Karpas-422 (cell line): ENCODE measurements around the gene PTPRC. TPM values are rescaled to one million over a fixed set of nuclear protein-coding genes. Genes with fewer than 3 reads are reported as not detected.

Experiments used
- DNase-seq: peaks from one replicate; pipeline ENCODE4 v3.0.0-alpha.2; 2015
- H2AFZ ChIP-seq: fragments of 200-600 bp; sonication (generic); 2 replicates; pipeline ENCODE4 v1.6.1; 2014; ENCODE audit warnings: antibody characterized with exemption, low read length, mixed read lengths
- H3K27ac ChIP-seq: fragments of 200-600 bp; sonication (generic); 2 replicates; pipeline ENCODE4 v1.5.1; 2014; ENCODE audit warnings: mild to moderate bottlenecking, low read length, moderate library complexity
- H3K27me3 ChIP-seq: fragments of 200-600 bp; sonication (generic); 2 replicates; pipeline ENCODE4 v1.6.1; 2014; ENCODE audit warnings: low read length, mixed read lengths
- H3K36me3 ChIP-seq: fragments of 200-600 bp; sonication (generic); 2 replicates; pipeline ENCODE4 v1.6.1; 2014; ENCODE audit warnings: low read length, mixed read lengths; ENCODE audit not compliant: insufficient read depth
- H3K4me1 ChIP-seq: fragments of 200-600 bp; sonication (generic); 2 replicates; pipeline ENCODE4 v1.6.1; 2014; ENCODE audit warnings: mild to moderate bottlenecking, low read length, mixed read lengths
- H3K4me2 ChIP-seq: fragments of 200-600 bp; sonication (generic); 2 replicates; pipeline ENCODE4 v1.6.1; 2014; ENCODE audit warnings: low read length, low read depth, mild to moderate bottlenecking; ENCODE audit not compliant: poor library complexity, severe bottlenecking
- H3K4me3 ChIP-seq: fragments of 200-600 bp; sonication (generic); 2 replicates; pipeline ENCODE4 v1.5.1; 2014; ENCODE audit warnings: mild to moderate bottlenecking, antibody characterized with exemption, low read length, mixed read lengths
- H3K79me2 ChIP-seq: fragments of 200-600 bp; sonication (generic); 2 replicates; pipeline ENCODE4 v1.6.1; 2014; ENCODE audit warnings: mild to moderate bottlenecking, low read length, mixed read lengths
- H3K9ac ChIP-seq: fragments of 200-600 bp; sonication (generic); 2 replicates; pipeline ENCODE4 v1.6.0; 2014; ENCODE audit warnings: low read length
- H3K9me2 ChIP-seq: fragments of 200-600 bp; sonication (generic), shearing (Covaris generic); replicated peaks from 2 replicates; pipeline ENCODE4 v1.6.0; 2014; ENCODE audit warnings: mild to moderate bottlenecking, low read length, moderate library complexity; ENCODE audit not compliant: insufficient read depth
- H3K9me3 ChIP-seq: fragments of 300-700, 200-600 bp; sonication (generic); 2 replicates; pipeline ENCODE4 v1.6.1; 2014; ENCODE audit warnings: low read length, mixed read lengths
- H4K20me1 ChIP-seq: fragments of 200-600 bp; sonication (generic); 2 replicates; pipeline ENCODE4 v1.6.1; 2014; ENCODE audit warnings: mild to moderate bottlenecking, antibody characterized with exemption, low read length, low read depth; ENCODE audit not compliant: insufficient read depth
- total RNA-seq: library from RNA; depleted of rRNA; stranded (reverse); fragments of >200 nt; shearing (Covaris generic); gene quantifications from 2 replicates; pipeline ENCODE4 v1.2.3, GENCODE V29; 2014; ENCODE audit warnings: low replicate concordance

The PTPRC gene
- total RNA-seq, 1 experiment from 2014 or later = 812 TPM

DNA sequence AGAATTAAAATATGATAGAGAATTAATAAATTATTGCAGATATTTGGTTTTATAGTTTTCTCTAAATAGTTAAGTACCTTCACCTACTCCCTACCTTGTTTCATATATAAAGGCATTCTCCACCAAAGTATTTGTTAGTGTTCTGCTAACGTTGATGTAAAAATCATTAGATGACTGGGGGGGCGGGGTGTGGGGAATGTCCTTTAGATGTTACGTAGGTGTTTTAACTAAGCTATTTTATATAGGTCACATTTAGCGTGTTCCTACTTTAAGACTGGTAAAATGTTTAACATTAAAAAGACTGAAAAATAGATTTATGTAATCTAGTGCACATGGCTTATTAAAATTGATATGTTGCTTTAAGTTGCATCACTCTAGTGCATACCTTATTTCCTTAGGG lies 48.6 kb downstream of the PTPRC start:
- no peak overlapping the region for H2AFZ ChIP-seq
- no peaks in the 10 kb centered on the region for H4K20me1 ChIP-seq
- peaks cover 67% of the 10 kb centered on the region for H3K79me2 ChIP-seq
- H3K27ac ChIP-seq = peak overlapping the region; percentile 99
- no peak overlapping the region for H3K4me3 ChIP-seq
- no peak overlapping the region for H3K9ac ChIP-seq
- no peaks in the 10 kb centered on the region for H3K9me2 ChIP-seq
- H3K27me3 ChIP-seq = no peaks in the 10 kb centered on the region
- no peak overlapping the region for H3K4me2 ChIP-seq
- H3K9me3 ChIP-seq = no peaks in the 10 kb centered on the region
- DNase-seq = no peak
- H3K4me1 ChIP-seq = peaks cover 94% of the 10 kb centered on the region
- H3K36me3 ChIP-seq = peaks cover 17% of the 10 kb centered on the region; the same call in 1 of the 2 replicates

DNA sequence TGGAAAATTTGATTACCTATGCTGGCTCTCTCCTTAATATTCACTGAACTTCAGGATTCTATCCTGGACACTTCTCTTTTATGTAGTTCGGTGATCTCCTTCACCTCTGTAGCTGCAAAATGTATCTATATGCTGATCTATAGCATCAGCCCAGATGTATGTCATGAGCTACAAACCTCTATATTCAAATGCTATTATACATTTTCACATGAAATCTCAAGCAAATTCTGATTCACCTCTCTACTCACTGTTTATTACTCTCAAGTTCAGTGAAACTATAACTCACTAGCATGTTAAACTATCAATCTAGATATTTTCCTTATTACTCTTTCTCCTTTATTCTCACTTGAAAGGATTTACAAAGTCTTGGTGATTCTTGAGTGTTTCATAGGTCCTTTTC lies 52.2 kb downstream of the PTPRC start:
- H3K9me3 ChIP-seq = no peaks in the 10 kb centered on the region
- no peaks in the 10 kb centered on the region for H3K27me3 ChIP-seq
- H3K9me2 ChIP-seq = no peaks in the 10 kb centered on the region
- H3K4me2 ChIP-seq = no peak overlapping the region
- peaks cover 91% of the 10 kb centered on the region for H3K4me1 ChIP-seq
- peaks cover 38% of the 10 kb centered on the region for H3K36me3 ChIP-seq
- no peak for DNase-seq
- peak overlapping the region; percentile 99 for H3K27ac ChIP-seq
- H3K4me3 ChIP-seq = no peak overlapping the region
- H2AFZ ChIP-seq = no peak overlapping the region
- peaks cover 74% of the 10 kb centered on the region for H3K79me2 ChIP-seq
- no peaks in the 10 kb centered on the region for H4K20me1 ChIP-seq
- no peak overlapping the region for H3K9ac ChIP-seq

DNA sequence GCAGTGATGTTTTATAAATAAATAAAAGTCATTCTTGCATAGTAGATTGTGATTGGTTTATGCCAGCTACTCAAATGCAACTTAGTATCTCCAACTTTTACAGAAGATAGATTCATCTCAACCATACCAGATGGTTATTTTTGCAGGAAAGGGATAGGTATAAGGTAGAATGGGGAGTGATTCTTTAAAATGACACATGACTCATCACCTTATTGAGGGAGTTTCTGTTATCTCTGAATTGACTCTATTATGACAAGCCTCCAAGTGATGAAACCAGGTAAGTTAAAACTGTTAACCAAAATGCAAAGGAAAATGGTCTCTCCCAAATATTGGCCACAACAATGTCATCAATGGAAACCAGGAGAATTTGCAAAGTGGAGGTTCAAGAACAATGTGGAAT lies 54.5 kb downstream of the PTPRC start:
- Histone ChIP-seq H3K4me3 (no peak overlapping the region), H2AFZ (no peak overlapping the region), H3K27ac (peak overlapping the region; percentile 99), H3K4me1 (peaks cover 91% of the 10 kb centered on the region), H3K9me3 (no peaks in the 10 kb centered on the region), H3K9ac (no peak overlapping the region), H3K9me2 (no peaks in the 10 kb centered on the region), H3K36me3 (peaks cover 56% of the 10 kb centered on the region), H3K4me2 (no peak overlapping the region), H4K20me1 (no peaks in the 10 kb centered on the region), H3K79me2 (peaks cover 71% of the 10 kb centered on the region), H3K27me3 (no peaks in the 10 kb centered on the region)
- DNase-seq = no peak

DNA sequence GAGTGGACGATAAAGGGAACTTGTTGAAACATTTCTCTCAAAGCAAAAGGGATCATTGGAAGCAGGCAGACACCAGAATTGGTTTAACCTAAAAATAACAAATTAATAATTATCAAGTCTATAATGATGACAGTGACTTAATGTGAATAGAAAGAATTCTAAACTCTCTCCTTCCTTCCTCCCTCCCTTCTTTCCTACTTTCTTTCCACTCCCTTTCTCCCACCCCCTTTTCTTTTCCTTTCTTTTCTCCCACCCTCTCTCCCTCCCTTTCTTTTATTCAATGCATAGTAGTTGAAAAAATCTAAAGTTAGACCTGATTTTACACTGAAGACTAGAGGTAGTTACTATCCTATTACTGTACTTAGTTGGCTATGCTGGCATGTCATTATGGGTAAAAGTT lies 55.7 kb downstream of the PTPRC start:
- no peak for DNase-seq
- Histone ChIP-seq H3K27me3 (no peaks in the 10 kb centered on the region), H3K9me2 (no peaks in the 10 kb centered on the region), H2AFZ (no peak overlapping the region), H4K20me1 (no peaks in the 10 kb centered on the region), H3K9ac (no peak overlapping the region), H3K4me3 (no peak overlapping the region), H3K4me1 (peaks cover 90% of the 10 kb centered on the region), H3K36me3 (peaks cover 64% of the 10 kb centered on the region), H3K9me3 (no peaks in the 10 kb centered on the region), H3K27ac (peak overlapping the region; percentile 99), H3K4me2 (no peak overlapping the region), H3K79me2 (peaks cover 61% of the 10 kb centered on the region)

DNA sequence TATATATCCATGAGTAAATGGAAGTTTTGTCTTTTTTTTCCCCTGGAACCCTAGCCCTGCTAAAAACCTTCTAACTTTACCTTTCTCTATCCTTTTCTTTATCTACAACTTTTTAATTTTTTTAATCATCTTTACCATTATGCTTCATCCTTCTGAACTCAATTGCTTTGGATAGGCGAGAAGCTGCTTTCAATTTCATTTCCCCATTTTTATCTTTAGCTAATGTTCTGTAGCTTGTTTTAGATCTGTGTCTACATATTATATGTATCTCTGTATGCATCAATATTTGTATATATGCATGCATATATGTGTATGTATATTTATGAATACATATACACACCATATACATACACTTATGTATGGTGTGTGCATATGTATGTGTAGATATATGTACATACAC lies 57.4 kb downstream of the PTPRC start:
- peaks cover 64% of the 10 kb centered on the region for H3K36me3 ChIP-seq
- peak; percentile 76 for DNase-seq
- H3K4me3 ChIP-seq = no peak overlapping the region
- H3K4me2 ChIP-seq = peak overlapping the region; percentile 42
- H4K20me1 ChIP-seq = no peaks in the 10 kb centered on the region
- no peak overlapping the region for H2AFZ ChIP-seq
- peak overlapping the region; percentile 99 for H3K27ac ChIP-seq
- H3K79me2 ChIP-seq = peaks cover 47% of the 10 kb centered on the region
- no peaks in the 10 kb centered on the region for H3K9me2 ChIP-seq
- no peaks in the 10 kb centered on the region for H3K27me3 ChIP-seq
- no peaks in the 10 kb centered on the region for H3K9me3 ChIP-seq
- H3K4me1 ChIP-seq = peaks cover 92% of the 10 kb centered on the region
- peak overlapping the region; percentile 4; the same call in 1 of the 2 replicates for H3K9ac ChIP-seq

DNA sequence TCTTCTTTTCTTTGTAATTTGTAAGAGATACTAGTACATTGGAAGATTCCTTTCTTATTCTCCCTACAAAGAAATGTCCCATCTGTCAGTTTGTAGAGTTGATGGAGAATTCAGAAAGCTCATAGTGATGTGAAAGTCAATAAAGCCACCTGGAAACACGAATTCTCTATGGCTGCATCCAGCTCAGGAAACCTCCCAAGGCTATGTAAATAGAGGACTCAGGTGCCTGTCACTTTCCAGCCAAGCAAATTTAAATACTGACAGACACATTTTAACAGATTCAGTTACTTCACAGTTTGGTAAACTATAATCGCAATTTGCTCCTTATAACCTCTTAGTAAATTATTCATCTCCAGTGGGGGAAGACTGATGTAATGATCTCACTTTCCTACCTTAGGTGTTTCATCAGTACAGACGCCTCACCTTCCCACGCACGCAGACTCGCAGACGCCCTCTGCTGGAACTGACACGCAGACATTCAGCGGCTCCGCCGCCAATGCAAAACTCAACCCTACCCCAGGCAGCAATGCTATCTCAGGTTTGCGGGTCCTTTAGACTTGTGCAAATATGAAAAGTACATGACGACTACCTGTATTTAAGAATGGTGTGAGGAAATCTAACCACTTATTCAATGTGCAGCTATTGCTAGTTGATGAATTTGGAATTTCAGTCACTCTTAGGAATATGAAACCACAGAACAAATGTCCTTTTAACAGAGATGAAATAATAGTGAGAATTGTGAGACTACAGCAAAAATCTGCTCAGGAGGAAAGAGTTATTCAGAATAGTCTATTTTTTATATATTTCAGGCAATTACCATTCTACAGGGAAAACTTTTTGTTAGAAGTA lies 60.6 kb downstream of the PTPRC start:
- H3K4me1 ChIP-seq = peaks cover 92% of the 10 kb centered on the region
- H3K9me2 ChIP-seq = no peaks in the 10 kb centered on the region
- peaks cover 64% of the 10 kb centered on the region for H3K36me3 ChIP-seq
- H2AFZ ChIP-seq = no peak overlapping the region
- H3K4me2 ChIP-seq = peak overlapping the region; percentile 85
- peak; percentile 65 for DNase-seq
- peak overlapping the region; percentile 49; the same call in 1 of the 2 replicates for H3K4me3 ChIP-seq
- peak overlapping the region; percentile 99 for H3K27ac ChIP-seq
- H3K79me2 ChIP-seq = peaks cover 37% of the 10 kb centered on the region
- H3K9me3 ChIP-seq = no peaks in the 10 kb centered on the region
- no peaks in the 10 kb centered on the region for H3K27me3 ChIP-seq
- H4K20me1 ChIP-seq = no peaks in the 10 kb centered on the region
- H3K9ac ChIP-seq = peak overlapping the region; percentile 70

DNA sequence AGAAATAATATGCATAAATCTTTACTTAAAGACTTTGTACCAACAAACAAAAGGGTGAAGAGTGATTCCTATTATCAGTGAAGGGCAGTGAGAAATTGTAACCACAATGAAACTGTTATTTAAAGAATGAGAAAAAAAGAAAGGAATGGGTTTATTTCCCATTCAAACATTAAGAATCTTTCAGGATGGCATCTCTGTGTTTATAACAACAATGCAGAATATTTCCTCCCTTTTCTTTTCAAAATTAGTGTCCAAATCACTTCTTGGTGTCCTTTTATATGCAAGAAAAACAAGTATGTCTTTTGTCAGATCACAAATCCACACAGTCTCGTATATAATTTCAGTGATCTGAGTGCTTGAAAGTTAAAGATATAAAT lies 61.2 kb downstream of the PTPRC start:
- peaks cover 86% of the 10 kb centered on the region for H3K4me1 ChIP-seq
- H4K20me1 ChIP-seq = no peaks in the 10 kb centered on the region
- peak overlapping the region; percentile 70 for H3K9ac ChIP-seq
- DNase-seq = no peak
- H3K27ac ChIP-seq = peak overlapping the region; percentile 99
- peaks cover 66% of the 10 kb centered on the region for H3K36me3 ChIP-seq
- peak overlapping the region; percentile 49 for H3K4me3 ChIP-seq
- no peak overlapping the region for H2AFZ ChIP-seq
- peaks cover 37% of the 10 kb centered on the region for H3K79me2 ChIP-seq
- no peaks in the 10 kb centered on the region for H3K9me2 ChIP-seq
- peak overlapping the region; percentile 85 for H3K4me2 ChIP-seq
- no peaks in the 10 kb centered on the region for H3K27me3 ChIP-seq
- no peaks in the 10 kb centered on the region for H3K9me3 ChIP-seq

DNA sequence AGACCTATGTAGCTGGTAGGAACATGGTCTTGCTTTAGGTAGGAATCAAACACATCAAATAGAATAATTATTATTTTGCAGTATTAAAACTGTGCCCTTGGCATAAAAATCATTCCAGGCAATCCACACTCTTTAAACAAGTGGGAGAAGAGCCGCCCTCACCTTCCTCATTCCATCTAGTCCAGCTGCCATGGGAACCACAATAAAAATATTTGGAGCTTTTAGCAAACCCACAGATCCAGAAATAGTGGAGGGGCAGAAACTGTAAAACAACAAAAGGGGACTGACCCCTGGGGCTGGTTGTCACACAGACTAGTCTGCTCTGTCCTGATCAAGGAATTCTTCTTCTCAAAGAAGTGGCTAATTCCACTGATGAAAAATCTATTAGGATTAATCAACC lies 61.6 kb downstream of the PTPRC start:
- peak overlapping the region; percentile 85 for H3K4me2 ChIP-seq
- peak overlapping the region; percentile 49 for H3K4me3 ChIP-seq
- peaks cover 83% of the 10 kb centered on the region for H3K4me1 ChIP-seq
- peaks cover 68% of the 10 kb centered on the region for H3K36me3 ChIP-seq
- peak overlapping the region; percentile 70 for H3K9ac ChIP-seq
- H3K9me3 ChIP-seq = no peaks in the 10 kb centered on the region
- no peaks in the 10 kb centered on the region for H3K27me3 ChIP-seq
- peak overlapping the region; percentile 99 for H3K27ac ChIP-seq
- H2AFZ ChIP-seq = no peak overlapping the region
- H3K9me2 ChIP-seq = no peaks in the 10 kb centered on the region
- H4K20me1 ChIP-seq = no peaks in the 10 kb centered on the region
- peaks cover 36% of the 10 kb centered on the region for H3K79me2 ChIP-seq
- DNase-seq = peak; percentile 71
